H1 (cell line): ENCODE measurements around the gene UGT2B7. TPM values are rescaled to one million over a fixed set of nuclear protein-coding genes. Genes with fewer than 3 reads are reported as not detected.

ENCODE experiments used
- CTCF ChIA-PET: fragments of 300-600 bp; sonication (Branson Sonifier 250); formaldehyde crosslinking; loops from one replicate; lab custom pipeline; 2021; ENCODE audit not compliant: partially characterized antibody; lab: Charles Lee
- POLR2A ChIA-PET: fragments of 300-600 bp; sonication (Branson Sonifier 250); formaldehyde crosslinking; loops from one replicate; lab custom pipeline; 2021; ENCODE audit warnings: inconsistent platforms; ENCODE audit not compliant: partially characterized antibody; lab: Charles Lee
- DNase-seq, 2 experiments: peaks; one replicate each; pipeline versions ENCODE4 v3.0.0 to v3.0.0-alpha.2; 2010 to 2022; ENCODE audit warnings: low spot score in 2 of 2, low read depth in 1 of 2, mixed read lengths in 1 of 2
- FAIRE-seq: peaks from 2 replicates; lab custom pipeline; 2011; peaks lifted over from hg19 to GRCh38; lab: Jason Lieb, UNC
- H2AFZ ChIP-seq: 2 replicates; pipeline ENCODE4 v1.8.1; 2012; ENCODE audit warnings: low read length, inconsistent platforms
- H2AK5ac ChIP-seq: 2 replicates; pipeline ENCODE4 v1.6.1; 2013; ENCODE audit warnings: low read depth, low read length
- H2BK120ac ChIP-seq: replicated peaks from 2 replicates; pipeline ENCODE3; 2013; ENCODE audit warnings: low read depth, low read length, inconsistent platforms
- H2BK12ac ChIP-seq: 2 replicates; pipeline ENCODE4 v1.6.1; 2013; ENCODE audit warnings: low read depth, low read length
- H2BK15ac ChIP-seq: 2 replicates; pipeline ENCODE4 v1.6.1; 2013; ENCODE audit warnings: low read length
- H2BK20ac ChIP-seq: 2 replicates; pipeline ENCODE4 v1.6.1; 2013; ENCODE audit warnings: low read length
- H2BK5ac ChIP-seq: 2 replicates; pipeline ENCODE4 v1.6.1; 2013; ENCODE audit warnings: low read depth, low read length
- H3K14ac ChIP-seq: 2 replicates; pipeline ENCODE4 v1.6.1; 2013; ENCODE audit warnings: inconsistent platforms; ENCODE audit not compliant: insufficient read length
- H3K18ac ChIP-seq: 2 replicates; pipeline ENCODE4 v1.6.1; 2013; ENCODE audit warnings: low read length; ENCODE audit errors: extremely low read depth
- H3K23ac ChIP-seq: 2 replicates; pipeline ENCODE4 v1.6.1; 2013; ENCODE audit warnings: inconsistent platforms; ENCODE audit not compliant: insufficient read length
- H3K23me2 ChIP-seq: 2 replicates; pipeline ENCODE4 v1.6.1; 2013; ENCODE audit warnings: low read depth, low read length
- H3K27ac ChIP-seq: 2 replicates; pipeline ENCODE4 v1.6.1; 2011; ENCODE audit warnings: low read depth, low read length, inconsistent platforms
- H3K27me3 ChIP-seq, 4 experiments: replicated peaks in 1 of 4; 1 replicate in 1 of 4; 2 replicates in 3 of 4; pipeline versions ENCODE4 v1.6.1 to v1.8.1; 2011 to 2013; ENCODE audit warnings: low read length in 3 of 4, mild to moderate bottlenecking in 3 of 4, inconsistent platforms in 2 of 4, mixed read lengths in 2 of 4, moderate library complexity in 1 of 4; ENCODE audit not compliant: control insufficient read depth in 3 of 4, insufficient read depth in 3 of 4; ENCODE audit errors: extremely low read depth in 1 of 4
- H3K36me3 ChIP-seq, 4 experiments: 2 replicates each; pipeline versions ENCODE4 v1.6.1 to v1.8.1; 2011 to 2013; ENCODE audit warnings: mild to moderate bottlenecking in 4 of 4, low read length in 3 of 4, moderate library complexity in 2 of 4, control low read depth in 1 of 4, inconsistent platforms in 1 of 4; ENCODE audit not compliant: insufficient read depth in 4 of 4, control insufficient read depth in 2 of 4
- H3K4ac ChIP-seq: replicated peaks from 2 replicates; pipeline ENCODE3; 2013; ENCODE audit warnings: low read length, low read depth, mixed read lengths, inconsistent platforms; ENCODE audit not compliant: insufficient read length
- H3K4me1 ChIP-seq, 4 experiments: replicated peaks in 1 of 4; 1 replicate in 1 of 4; 2 replicates in 3 of 4; pipeline versions ENCODE4 v1.6.1 to v1.8.1; 2011 to 2013; ENCODE audit warnings: low read length in 3 of 4, inconsistent platforms in 2 of 4, mixed read lengths in 1 of 4; ENCODE audit not compliant: insufficient read depth in 4 of 4, control insufficient read depth in 3 of 4
- H3K4me2 ChIP-seq, 2 experiments: 2 replicates each; pipeline versions ENCODE4 v1.6.1 to v1.8.1; 2011 to 2013; ENCODE audit warnings: low read depth in 2 of 2, low read length in 2 of 2, control low read depth in 1 of 2, inconsistent platforms in 1 of 2, mild to moderate bottlenecking in 1 of 2; ENCODE audit not compliant: insufficient read depth in 1 of 2
- H3K4me3 ChIP-seq, 4 experiments: fragments of 200-600, 300-600 bp in 1 of 4; sonication (generic), shearing (Covaris generic), sonication (Bioruptor Twin) in 1 of 4; 2 replicates each; pipeline versions ENCODE4 v1.5.1 to v1.8.1; 2011 to 2016; ENCODE audit warnings: low read length in 4 of 4, low read depth in 3 of 4, control low read depth in 2 of 4, inconsistent platforms in 2 of 4, mild to moderate bottlenecking in 2 of 4, mixed read lengths in 1 of 4, moderate library complexity in 1 of 4; ENCODE audit not compliant: insufficient read depth in 2 of 4; ENCODE audit errors: extremely low read depth in 1 of 4
- H3K56ac ChIP-seq: replicated peaks from 2 replicates; pipeline ENCODE3; 2013; ENCODE audit warnings: low read depth, mild to moderate bottlenecking, mixed read lengths, low read length, inconsistent platforms; ENCODE audit not compliant: insufficient read length
- H3K79me1 ChIP-seq: 2 replicates; pipeline ENCODE4 v1.6.1; 2013; ENCODE audit warnings: low read depth, low read length, control low read depth
- H3K79me2 ChIP-seq, 2 experiments: 2 replicates each; pipeline versions ENCODE4 v1.6.1 to v1.8.1; 2012 to 2013; ENCODE audit warnings: low read length in 2 of 2, mild to moderate bottlenecking in 2 of 2, inconsistent platforms in 1 of 2; ENCODE audit not compliant: insufficient read depth in 2 of 2, control insufficient read depth in 1 of 2
- H3K9ac ChIP-seq, 4 experiments: replicated peaks in 1 of 4; 1 replicate in 1 of 4; 2 replicates in 3 of 4; pipeline versions ENCODE4 v1.6.1 to v1.8.1; 2011 to 2013; ENCODE audit warnings: low read depth in 3 of 4, low read length in 3 of 4, control low read depth in 2 of 4, mild to moderate bottlenecking in 2 of 4, moderate library complexity in 2 of 4, inconsistent platforms in 1 of 4; ENCODE audit errors: extremely low read depth in 1 of 4
- H3K9me3 ChIP-seq, 2 experiments: 2 replicates each; pipeline versions ENCODE4 v1.6.1 to v1.8.1; 2012 to 2013; ENCODE audit warnings: mild to moderate bottlenecking in 2 of 2, moderate library complexity in 2 of 2, control low read depth in 1 of 2, inconsistent platforms in 1 of 2, low read depth in 1 of 2, low read length in 1 of 2, mixed read lengths in 1 of 2; ENCODE audit not compliant: insufficient read depth in 2 of 2
- H4K20me1 ChIP-seq, 2 experiments: replicated peaks in 1 of 2; 2 replicates each; pipeline versions ENCODE3 to v1.8.1; 2011 to 2013; ENCODE audit warnings: inconsistent platforms in 2 of 2, low read length in 2 of 2, mild to moderate bottlenecking in 1 of 2; ENCODE audit not compliant: insufficient read depth in 2 of 2, control insufficient read depth in 1 of 2
- H4K5ac ChIP-seq: 2 replicates; pipeline ENCODE4 v1.6.1; 2013; ENCODE audit warnings: low read length, low read depth, mixed read lengths, inconsistent platforms; ENCODE audit not compliant: insufficient read length
- H4K8ac ChIP-seq: 2 replicates; pipeline ENCODE4 v1.8.0; 2013; ENCODE audit warnings: mild to moderate bottlenecking, moderate library complexity, low read length, inconsistent platforms; ENCODE audit not compliant: insufficient read depth; ENCODE audit errors: extremely low read depth
- H4K91ac ChIP-seq: replicated peaks from 2 replicates; pipeline ENCODE3; 2013; ENCODE audit warnings: low read length, mixed read lengths, inconsistent platforms; ENCODE audit not compliant: insufficient read length
- CBX5 ChIP-seq: fragments of 300-800, 300-1000 bp; sonication (generic); IDR thresholded peaks from 2 replicates; pipeline ENCODE4 v1.7.1; 2016; ENCODE audit warnings: antibody characterized with exemption, low read length, low read depth
- KDM5A ChIP-seq: fragments of 200-600 bp; IDR thresholded peaks from 2 replicates; pipeline ENCODE4 v1.7.1; 2012; ENCODE audit warnings: mild to moderate bottlenecking, low read length, inconsistent platforms, mixed read lengths
- PHF8 ChIP-seq: fragments of 200-600 bp; sonication (generic); conservative IDR thresholded peaks from 2 replicates; pipeline ENCODE4 v1.7.1; 2012; ENCODE audit warnings: low read depth, mild to moderate bottlenecking, inconsistent platforms, low read length, moderate library complexity
- POU5F1 ChIP-seq: IDR thresholded peaks from 2 replicates; pipeline ENCODE4 v1.6.1; 2011; ENCODE audit warnings: low read depth, mild to moderate bottlenecking, low read length, moderate library complexity
- RNF2 ChIP-seq: fragments of 200-900, 300-1000 bp; sonication (generic); IDR thresholded peaks from 2 replicates; pipeline ENCODE4 v1.7.1; 2016; ENCODE audit warnings: borderline replicate concordance, low read depth, mild to moderate bottlenecking, antibody characterized with exemption, low read length; ENCODE audit not compliant: poor library complexity, severe bottlenecking; ENCODE audit errors: missing control alignments
- RXRA ChIP-seq: IDR thresholded peaks from 2 replicates; pipeline ENCODE4 v1.6.1; 2011; ENCODE audit warnings: low read depth, mild to moderate bottlenecking, low read length, moderate library complexity; ENCODE audit not compliant: insufficient read depth
- ZNF274 ChIP-seq: IDR thresholded peaks from 2 replicates; pipeline ENCODE4 v1.7.0; 2012; ENCODE audit warnings: low read length, borderline replicate concordance; ENCODE audit errors: extremely low read depth
- WGBS, 2 experiments: shearing (Covaris generic) in 1 of 2; methylation state at CpG; one replicate each; pipeline versions ENCODE4 v1.1.6 to v1.1.7; 2013 to 2015; ENCODE audit warnings: low lambda C conversion rate in 2 of 2, mixed read lengths in 2 of 2, inconsistent platforms in 1 of 2, low coverage in 1 of 2, missing lambda C conversion rate in 1 of 2; ENCODE audit not compliant: insufficient replicate concordance in 2 of 2, insufficient coverage in 1 of 2, insufficient read length in 1 of 2; ENCODE audit errors: extremely low coverage in 1 of 2, missing lambda C conversion rate in 1 of 2; 5-methylcytosine and 5-hydroxymethylcytosine counted together
- polyA plus RNA-seq, 7 experiments: library from polyadenylated mRNA; depleted of rRNA in 3 of 7; stranded (reverse) in 5 of 7; unstranded in 2 of 7; fragments of >200 nt in 5 of 7; fragments of 200-250 nt in 2 of 7; gene quantifications; 1 replicate in 5 of 7; 2 replicates in 1 of 7; 4 replicates in 1 of 7; pipeline versions ENCODE4 v1.2.1 to v1.2.3, GENCODE V29; 2011 to 2013; ENCODE audit warnings: missing spikeins in 2 of 7, mixed read lengths in 2 of 7
- total RNA-seq: library from RNA; stranded (reverse); fragmentation: NEBNext Ultra II Directional; extraction: Animal tissue kit (Norgen Biotek cat#: 25700); gene quantifications from 2 replicates; pipeline ENCODE4 v1.2.1, GENCODE V29; 2021

UGT2B7 gene
- total and polyA plus RNA-seq, 2 of the 8 experiments (the other 6 are each of a cell fraction or from before 2014, with no cell fraction given): not detected

DNA sequence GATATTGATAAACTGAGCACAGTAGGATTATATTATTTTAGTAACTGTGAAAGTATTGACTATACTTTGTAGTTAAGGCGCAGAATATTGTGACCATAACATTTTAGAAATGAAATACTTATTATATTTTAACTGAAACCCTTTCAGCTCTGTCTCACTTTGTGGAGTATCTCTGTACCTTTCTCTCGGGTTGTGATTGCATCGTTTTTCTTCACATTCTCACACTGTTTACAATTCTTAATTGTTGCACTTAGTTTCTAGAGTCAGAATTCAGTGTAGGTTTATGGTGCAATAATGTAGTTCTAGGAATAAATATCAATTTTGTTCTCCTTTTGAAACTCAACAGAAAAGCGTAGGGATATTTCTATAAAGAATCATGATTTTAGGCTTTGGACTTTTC lies 57.7 kb downstream of the UGT2B7 start:
- Histone ChIP-seq H3K27me3 (no peaks in the 10 kb centered on the region), H3K9ac (no peak overlapping the region), H4K91ac (no peak overlapping the region), H3K9me3 (no peaks in the 10 kb centered on the region), H3K14ac (no peak overlapping the region), H3K4me3 (no peak overlapping the region), H2BK20ac (no peak overlapping the region), H3K79me1 (no peaks in the 10 kb centered on the region), H4K5ac (no peak overlapping the region), H3K4me2 (no peak overlapping the region), H2AK5ac (no peak overlapping the region), H3K4me1 (no peaks in the 10 kb centered on the region), H3K23me2 (no peaks in the 10 kb centered on the region), H2AFZ (no peak overlapping the region), H3K18ac (no peak overlapping the region), H3K4ac (no peak overlapping the region), H4K8ac (no peak overlapping the region), H2BK5ac (no peak overlapping the region), H3K23ac (no peak overlapping the region), H3K27ac (no peak overlapping the region), H2BK12ac (no peak overlapping the region), H3K36me3 (no peaks in the 10 kb centered on the region), H3K79me2 (no peaks in the 10 kb centered on the region), H4K20me1 (no peaks in the 10 kb centered on the region), H3K56ac (no peak overlapping the region), H2BK120ac (no peak overlapping the region), H2BK15ac (no peak overlapping the region)
- DNase-seq: no peak
- no peak for FAIRE-seq
- WGBS, 2 experiments: 91% methylated on average over 4 of the region's 4 CpGs; no CpG with 5 or more reads in 1 of the 2 experiments
- ChIA-PET CTCF (no interaction called here), POLR2A (no interaction called here)
- no peak for TF ChIP-seq ZNF274
- no peak for TF ChIP-seq RNF2
- no peak for TF ChIP-seq RXRA
- no peak for TF ChIP-seq POU5F1
- no peak for TF ChIP-seq PHF8
- TF ChIP-seq KDM5A: no peak
- no peak for TF ChIP-seq CBX5
